Measurements from ENCODE around the gene ATPAF2. TPM values are rescaled to one million over a fixed set of nuclear protein-coding genes. Genes with fewer than 3 reads are reported as not detected.

ATPAF2 gene
- total and polyA plus RNA-seq, 2 experiments from 2014 or later = 24.3 to 25.7 TPM

DNA sequence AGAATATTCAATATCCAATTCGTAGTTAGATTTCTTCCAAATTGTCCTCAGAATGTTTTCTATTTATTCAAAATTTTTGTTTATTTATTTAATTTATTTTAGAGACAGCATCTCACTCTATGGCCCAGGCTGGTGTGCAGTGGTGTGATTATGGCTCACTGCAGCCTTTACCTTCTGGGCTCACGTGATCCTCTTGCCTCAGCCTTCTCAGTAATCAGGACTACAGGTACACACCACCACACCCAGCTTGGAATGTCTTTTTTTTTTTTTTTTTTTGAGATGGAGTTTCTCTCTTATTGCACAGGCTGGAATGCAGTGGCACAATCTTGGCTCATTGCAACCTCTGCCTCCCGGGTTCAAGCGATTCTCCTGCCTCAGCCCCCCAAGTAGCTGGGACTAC is 45.3 kb upstream of the ATPAF2 start:
- Histone ChIP-seq H3K4me2 (no peak overlapping the region), H3F3A (replicated peaks; ENCODE audit: low read depth) (peaks cover 8% of the 10 kb centered on the region; the same call in 1 of the 2 replicates), H2AFZ (no peak overlapping the region), H3K27ac (ENCODE audit: low read depth) (no peak overlapping the region), H3K4me1 (ENCODE audit: insufficient read depth) (peaks cover 8% of the 10 kb centered on the region), H3K27me3 (ENCODE audit: insufficient read depth) (no peaks in the 10 kb centered on the region), H3K79me2 (replicated peaks; ENCODE audit: insufficient read depth) (peaks cover 13% of the 10 kb centered on the region), H3K9me2 (ENCODE audit: insufficient read depth) (0 out of 2 replicates have a peak, but pooled peaks cover 4% of the 10 kb centered on the region), H3K36me3 (ENCODE audit: insufficient read depth) (no peaks in the 10 kb centered on the region), H4K20me1 (replicated peaks; ENCODE audit: insufficient read depth) (no peaks in the 10 kb centered on the region), H3K4me3 (no peak overlapping the region)
- ATAC-seq = no peak
- Mint-ChIP-seq H3K36me3 (ENCODE audit: low read depth) (no peaks in the 10 kb centered on the region), H3K9me3 (no peaks in the 10 kb centered on the region; the same call in 1 of the 3 replicates), H3K27me3 (ENCODE audit: insufficient read depth, low read depth, poor library complexity) (peaks cover 10% of the 10 kb centered on the region), H3K4me3 (no peak overlapping the region), H3K27ac (no peak overlapping the region), H3K4me1 (peaks cover 8% of the 10 kb centered on the region; the same call in 2 of the 3 replicates)
- DNase-seq (ENCODE audit: low spot score) = no peak
- TF ChIP-seq, protein P1, sequence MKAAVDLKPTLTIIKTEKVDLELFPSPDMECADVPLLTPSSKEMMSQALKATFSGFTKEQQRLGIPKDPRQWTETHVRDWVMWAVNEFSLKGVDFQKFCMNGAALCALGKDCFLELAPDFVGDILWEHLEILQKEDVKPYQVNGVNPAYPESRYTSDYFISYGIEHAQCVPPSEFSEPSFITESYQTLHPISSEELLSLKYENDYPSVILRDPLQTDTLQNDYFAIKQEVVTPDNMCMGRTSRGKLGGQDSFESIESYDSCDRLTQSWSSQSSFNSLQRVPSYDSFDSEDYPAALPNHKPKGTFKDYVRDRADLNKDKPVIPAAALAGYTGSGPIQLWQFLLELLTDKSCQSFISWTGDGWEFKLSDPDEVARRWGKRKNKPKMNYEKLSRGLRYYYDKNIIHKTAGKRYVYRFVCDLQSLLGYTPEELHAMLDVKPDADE (IDR thresholded peaks at IDR 0.05) = no peak
- no peak for TF ChIP-seq POLR2AphosphoS5 (IDR thresholded peaks at IDR 0.05; ENCODE audit: low read depth)
- no peak for TF ChIP-seq EZH2 (IDR thresholded peaks at IDR 0.05; ENCODE audit: low read depth, unreplicated experiment)
- TF ChIP-seq, protein P2, sequence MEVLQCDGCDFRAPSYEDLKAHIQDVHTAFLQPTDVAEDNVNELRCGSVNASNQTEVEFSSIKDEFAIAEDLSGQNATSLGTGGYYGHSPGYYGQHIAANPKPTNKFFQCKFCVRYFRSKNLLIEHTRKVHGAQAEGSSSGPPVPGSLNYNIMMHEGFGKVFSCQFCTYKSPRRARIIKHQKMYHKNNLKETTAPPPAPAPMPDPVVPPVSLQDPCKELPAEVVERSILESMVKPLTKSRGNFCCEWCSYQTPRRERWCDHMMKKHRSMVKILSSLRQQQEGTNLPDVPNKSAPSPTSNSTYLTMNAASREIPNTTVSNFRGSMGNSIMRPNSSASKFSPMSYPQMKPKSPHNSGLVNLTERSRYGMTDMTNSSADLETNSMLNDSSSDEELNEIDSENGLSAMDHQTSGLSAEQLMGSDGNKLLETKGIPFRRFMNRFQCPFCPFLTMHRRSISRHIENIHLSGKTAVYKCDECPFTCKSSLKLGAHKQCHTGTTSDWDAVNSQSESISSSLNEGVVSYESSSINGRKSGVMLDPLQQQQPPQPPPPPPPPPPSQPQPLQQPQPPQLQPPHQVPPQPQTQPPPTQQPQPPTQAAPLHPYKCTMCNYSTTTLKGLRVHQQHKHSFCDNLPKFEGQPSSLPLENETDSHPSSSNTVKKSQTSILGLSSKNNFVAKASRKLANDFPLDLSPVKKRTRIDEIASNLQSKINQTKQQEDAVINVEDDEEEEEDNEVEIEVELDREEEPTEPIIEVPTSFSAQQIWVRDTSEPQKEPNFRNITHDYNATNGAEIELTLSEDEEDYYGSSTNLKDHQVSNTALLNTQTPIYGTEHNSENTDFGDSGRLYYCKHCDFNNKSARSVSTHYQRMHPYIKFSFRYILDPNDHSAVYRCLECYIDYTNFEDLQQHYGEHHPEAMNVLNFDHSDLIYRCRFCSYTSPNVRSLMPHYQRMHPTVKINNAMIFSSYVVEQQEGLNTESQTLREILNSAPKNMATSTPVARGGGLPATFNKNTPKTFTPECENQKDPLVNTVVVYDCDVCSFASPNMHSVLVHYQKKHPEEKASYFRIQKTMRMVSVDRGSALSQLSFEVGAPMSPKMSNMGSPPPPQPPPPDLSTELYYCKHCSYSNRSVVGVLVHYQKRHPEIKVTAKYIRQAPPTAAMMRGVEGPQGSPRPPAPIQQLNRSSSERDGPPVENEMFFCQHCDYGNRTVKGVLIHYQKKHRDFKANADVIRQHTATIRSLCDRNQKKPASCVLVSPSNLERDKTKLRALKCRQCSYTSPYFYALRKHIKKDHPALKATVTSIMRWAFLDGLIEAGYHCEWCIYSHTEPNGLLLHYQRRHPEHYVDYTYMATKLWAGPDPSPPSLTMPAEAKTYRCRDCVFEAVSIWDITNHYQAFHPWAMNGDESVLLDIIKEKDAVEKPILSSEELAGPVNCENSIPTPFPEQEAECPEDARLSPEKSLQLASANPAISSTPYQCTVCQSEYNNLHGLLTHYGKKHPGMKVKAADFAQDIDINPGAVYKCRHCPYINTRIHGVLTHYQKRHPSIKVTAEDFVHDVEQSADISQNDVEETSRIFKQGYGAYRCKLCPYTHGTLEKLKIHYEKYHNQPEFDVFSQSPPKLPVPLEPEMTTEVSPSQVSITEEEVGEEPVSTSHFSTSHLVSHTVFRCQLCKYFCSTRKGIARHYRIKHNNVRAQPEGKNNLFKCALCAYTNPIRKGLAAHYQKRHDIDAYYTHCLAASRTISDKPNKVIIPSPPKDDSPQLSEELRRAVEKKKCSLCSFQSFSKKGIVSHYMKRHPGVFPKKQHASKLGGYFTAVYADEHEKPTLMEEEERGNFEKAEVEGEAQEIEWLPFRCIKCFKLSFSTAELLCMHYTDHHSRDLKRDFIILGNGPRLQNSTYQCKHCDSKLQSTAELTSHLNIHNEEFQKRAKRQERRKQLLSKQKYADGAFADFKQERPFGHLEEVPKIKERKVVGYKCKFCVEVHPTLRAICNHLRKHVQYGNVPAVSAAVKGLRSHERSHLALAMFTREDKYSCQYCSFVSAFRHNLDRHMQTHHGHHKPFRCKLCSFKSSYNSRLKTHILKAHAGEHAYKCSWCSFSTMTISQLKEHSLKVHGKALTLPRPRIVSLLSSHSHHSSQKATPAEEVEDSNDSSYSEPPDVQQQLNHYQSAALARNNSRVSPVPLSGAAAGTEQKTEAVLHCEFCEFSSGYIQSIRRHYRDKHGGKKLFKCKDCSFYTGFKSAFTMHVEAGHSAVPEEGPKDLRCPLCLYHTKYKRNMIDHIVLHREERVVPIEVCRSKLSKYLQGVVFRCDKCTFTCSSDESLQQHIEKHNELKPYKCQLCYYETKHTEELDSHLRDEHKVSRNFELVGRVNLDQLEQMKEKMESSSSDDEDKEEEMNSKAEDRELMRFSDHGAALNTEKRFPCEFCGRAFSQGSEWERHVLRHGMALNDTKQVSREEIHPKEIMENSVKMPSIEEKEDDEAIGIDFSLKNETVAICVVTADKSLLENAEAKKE (CRISPR knock-in tag; IDR thresholded peaks at IDR 0.05) = no peak
- TF ChIP-seq, protein P3, sequence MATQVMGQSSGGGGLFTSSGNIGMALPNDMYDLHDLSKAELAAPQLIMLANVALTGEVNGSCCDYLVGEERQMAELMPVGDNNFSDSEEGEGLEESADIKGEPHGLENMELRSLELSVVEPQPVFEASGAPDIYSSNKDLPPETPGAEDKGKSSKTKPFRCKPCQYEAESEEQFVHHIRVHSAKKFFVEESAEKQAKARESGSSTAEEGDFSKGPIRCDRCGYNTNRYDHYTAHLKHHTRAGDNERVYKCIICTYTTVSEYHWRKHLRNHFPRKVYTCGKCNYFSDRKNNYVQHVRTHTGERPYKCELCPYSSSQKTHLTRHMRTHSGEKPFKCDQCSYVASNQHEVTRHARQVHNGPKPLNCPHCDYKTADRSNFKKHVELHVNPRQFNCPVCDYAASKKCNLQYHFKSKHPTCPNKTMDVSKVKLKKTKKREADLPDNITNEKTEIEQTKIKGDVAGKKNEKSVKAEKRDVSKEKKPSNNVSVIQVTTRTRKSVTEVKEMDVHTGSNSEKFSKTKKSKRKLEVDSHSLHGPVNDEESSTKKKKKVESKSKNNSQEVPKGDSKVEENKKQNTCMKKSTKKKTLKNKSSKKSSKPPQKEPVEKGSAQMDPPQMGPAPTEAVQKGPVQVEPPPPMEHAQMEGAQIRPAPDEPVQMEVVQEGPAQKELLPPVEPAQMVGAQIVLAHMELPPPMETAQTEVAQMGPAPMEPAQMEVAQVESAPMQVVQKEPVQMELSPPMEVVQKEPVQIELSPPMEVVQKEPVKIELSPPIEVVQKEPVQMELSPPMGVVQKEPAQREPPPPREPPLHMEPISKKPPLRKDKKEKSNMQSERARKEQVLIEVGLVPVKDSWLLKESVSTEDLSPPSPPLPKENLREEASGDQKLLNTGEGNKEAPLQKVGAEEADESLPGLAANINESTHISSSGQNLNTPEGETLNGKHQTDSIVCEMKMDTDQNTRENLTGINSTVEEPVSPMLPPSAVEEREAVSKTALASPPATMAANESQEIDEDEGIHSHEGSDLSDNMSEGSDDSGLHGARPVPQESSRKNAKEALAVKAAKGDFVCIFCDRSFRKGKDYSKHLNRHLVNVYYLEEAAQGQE (IDR thresholded peaks at IDR 0.05; ENCODE audit: unreplicated experiment) = no peak
- no peak for TF ChIP-seq STAT1 (IDR thresholded peaks at IDR 0.05; ENCODE audit: unreplicated experiment)
- no peak for TF ChIP-seq EZH2phosphoT487 (IDR thresholded peaks at IDR 0.05; ENCODE audit: unreplicated experiment)
- TF ChIP-seq JUNB (IDR thresholded peaks at IDR 0.05; ENCODE audit: unreplicated experiment) = no peak
- TF ChIP-seq CREB1 (CRISPR knock-in tag; IDR thresholded peaks at IDR 0.05; ENCODE audit: low read depth) = no peak
- TF ChIP-seq, protein P4, sequence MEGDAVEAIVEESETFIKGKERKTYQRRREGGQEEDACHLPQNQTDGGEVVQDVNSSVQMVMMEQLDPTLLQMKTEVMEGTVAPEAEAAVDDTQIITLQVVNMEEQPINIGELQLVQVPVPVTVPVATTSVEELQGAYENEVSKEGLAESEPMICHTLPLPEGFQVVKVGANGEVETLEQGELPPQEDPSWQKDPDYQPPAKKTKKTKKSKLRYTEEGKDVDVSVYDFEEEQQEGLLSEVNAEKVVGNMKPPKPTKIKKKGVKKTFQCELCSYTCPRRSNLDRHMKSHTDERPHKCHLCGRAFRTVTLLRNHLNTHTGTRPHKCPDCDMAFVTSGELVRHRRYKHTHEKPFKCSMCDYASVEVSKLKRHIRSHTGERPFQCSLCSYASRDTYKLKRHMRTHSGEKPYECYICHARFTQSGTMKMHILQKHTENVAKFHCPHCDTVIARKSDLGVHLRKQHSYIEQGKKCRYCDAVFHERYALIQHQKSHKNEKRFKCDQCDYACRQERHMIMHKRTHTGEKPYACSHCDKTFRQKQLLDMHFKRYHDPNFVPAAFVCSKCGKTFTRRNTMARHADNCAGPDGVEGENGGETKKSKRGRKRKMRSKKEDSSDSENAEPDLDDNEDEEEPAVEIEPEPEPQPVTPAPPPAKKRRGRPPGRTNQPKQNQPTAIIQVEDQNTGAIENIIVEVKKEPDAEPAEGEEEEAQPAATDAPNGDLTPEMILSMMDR (conservative IDR thresholded peaks at IDR 0.05; ENCODE audit: low read depth in 2 of 2) = no peak
- TF ChIP-seq ZNF114 (CRISPR knock-in tag; IDR thresholded peaks at IDR 0.05) = no peak
- no peak for TF ChIP-seq NANOG (IDR thresholded peaks at IDR 0.05; ENCODE audit: borderline replicate concordance)
- TF ChIP-seq ZNF331 (CRISPR knock-in tag; IDR thresholded peaks at IDR 0.05; ENCODE audit: low read depth) = no peak
